Vagina (tissue), 2 donors: ENCODE measurements around the gene AFAP1. TPM values are rescaled to one million over a fixed set of nuclear protein-coding genes. Genes with fewer than 3 reads are reported as not detected.

Experiments used
- DNase-seq, 2 donors: peaks; one replicate each; pipeline ENCODE4 v3.0.0-alpha.2; 2017; ENCODE audit errors: extremely low spot score in 2 of 2
- H3K27ac ChIP-seq: fragments of 200-600 bp; sonication (generic); one replicate; pipeline ENCODE4 v1.5.1; 2019
- H3K27me3 ChIP-seq: fragments of 200-600 bp; sonication (generic); one replicate; pipeline ENCODE4 v1.5.1; 2019
- H3K36me3 ChIP-seq, 2 donors: fragments of 200-600 bp; sonication (generic); one replicate each; pipeline ENCODE4 v1.5.1; 2017 to 2019
- H3K4me1 ChIP-seq: fragments of 200-600 bp; sonication (generic); one replicate; pipeline ENCODE4 v1.5.1; 2019
- H3K4me3 ChIP-seq, 2 donors: fragments of 200-600 bp; sonication (generic); 1 replicate in 1 of 2; 2 replicates in 1 of 2; pipeline ENCODE4 v1.5.1; 2016 to 2019
- H3K9me3 ChIP-seq: fragments of 200-600 bp; sonication (generic); one replicate; pipeline ENCODE4 v1.5.1; 2019
- POLR2A ChIP-seq, 2 donors: fragments of 450-650 bp; IDR thresholded peaks; one replicate each; pipeline ENCODE4 v1.6.1; 2017; ENCODE audit warnings: antibody characterized with exemption in 2 of 2, mild to moderate bottlenecking in 2 of 2, moderate library complexity in 2 of 2
- POLR2AphosphoS5 ChIP-seq, 2 donors: sonication (generic); formaldehyde crosslinking; IDR thresholded peaks; one replicate each; pipeline ENCODE4 v1.9.0; 2017; ENCODE audit warnings: antibody characterized with exemption in 2 of 2, mild to moderate bottlenecking in 2 of 2, low read depth in 1 of 2; ENCODE audit not compliant: insufficient read depth in 1 of 2
- intact Hi-C: fragments of 100-400 bp; cut with DNase I; formaldehyde crosslinking; loops from one replicate; pipeline ENCODE4 v1.15.1; 2023
- total RNA-seq: library from RNA; depleted of rRNA; stranded (reverse); fragments of >200 nt; gene quantifications from one replicate; pipeline ENCODE4 v1.2.3, GENCODE V29; 2016
- TF ChIP-seq, protein P1 (sequence below), 3 experiments: fragments of 450-650 bp in 2 of 3; fragments of 200-600 bp in 1 of 3; sonication (generic) in 1 of 3; IDR thresholded peaks; one replicate each; pipeline ENCODE4 v1.5.1; 2017 to 2019; ENCODE audit warnings: antibody characterized with exemption in 3 of 3, mild to moderate bottlenecking in 2 of 3, moderate library complexity in 2 of 3

The AFAP1 gene
- total RNA-seq, 1 donor from 2014 or later, result 20.4 TPM

DNA sequence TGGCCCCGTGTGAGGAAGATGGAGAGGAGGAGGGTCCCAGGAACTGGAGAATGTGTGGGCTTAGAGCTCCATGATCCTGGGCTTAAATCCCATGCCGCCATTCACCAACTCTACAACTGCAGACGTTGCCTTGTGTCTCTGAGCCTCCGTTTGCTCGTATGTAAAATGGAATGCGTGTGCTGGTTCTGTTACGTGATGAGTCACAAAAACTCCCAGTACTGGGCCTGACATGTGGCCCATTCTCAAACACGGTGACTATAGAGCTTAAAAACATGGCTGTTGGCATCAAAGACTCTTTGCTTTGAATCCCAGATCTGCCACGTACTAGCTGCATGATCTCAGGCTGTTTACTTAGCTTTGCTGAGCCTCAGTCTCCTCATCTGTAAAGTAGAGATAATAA is 13.0 kb upstream of the AFAP1 start:
- DNase-seq, result no peak
- no peak overlapping the region for H3K27ac ChIP-seq
- no peaks in the 10 kb centered on the region for H3K9me3 ChIP-seq
- intact Hi-C loops, result no loop called here
- peaks cover 7% of the 10 kb centered on the region for H3K4me1 ChIP-seq
- no peak overlapping the region for H3K4me3 ChIP-seq
- H3K27me3 ChIP-seq, result no peaks in the 10 kb centered on the region
- TF ChIP-seq, protein P1, sequence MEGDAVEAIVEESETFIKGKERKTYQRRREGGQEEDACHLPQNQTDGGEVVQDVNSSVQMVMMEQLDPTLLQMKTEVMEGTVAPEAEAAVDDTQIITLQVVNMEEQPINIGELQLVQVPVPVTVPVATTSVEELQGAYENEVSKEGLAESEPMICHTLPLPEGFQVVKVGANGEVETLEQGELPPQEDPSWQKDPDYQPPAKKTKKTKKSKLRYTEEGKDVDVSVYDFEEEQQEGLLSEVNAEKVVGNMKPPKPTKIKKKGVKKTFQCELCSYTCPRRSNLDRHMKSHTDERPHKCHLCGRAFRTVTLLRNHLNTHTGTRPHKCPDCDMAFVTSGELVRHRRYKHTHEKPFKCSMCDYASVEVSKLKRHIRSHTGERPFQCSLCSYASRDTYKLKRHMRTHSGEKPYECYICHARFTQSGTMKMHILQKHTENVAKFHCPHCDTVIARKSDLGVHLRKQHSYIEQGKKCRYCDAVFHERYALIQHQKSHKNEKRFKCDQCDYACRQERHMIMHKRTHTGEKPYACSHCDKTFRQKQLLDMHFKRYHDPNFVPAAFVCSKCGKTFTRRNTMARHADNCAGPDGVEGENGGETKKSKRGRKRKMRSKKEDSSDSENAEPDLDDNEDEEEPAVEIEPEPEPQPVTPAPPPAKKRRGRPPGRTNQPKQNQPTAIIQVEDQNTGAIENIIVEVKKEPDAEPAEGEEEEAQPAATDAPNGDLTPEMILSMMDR (IDR thresholded peaks at IDR 0.05), result no peak
- TF ChIP-seq POLR2AphosphoS5 (IDR thresholded peaks at IDR 0.05; ENCODE audit: insufficient read depth in 1 of 2, low read depth in 1 of 2) (no peak), POLR2A (IDR thresholded peaks at IDR 0.05) (no peak)
- H3K36me3 ChIP-seq, result no peaks in the 10 kb centered on the region

DNA sequence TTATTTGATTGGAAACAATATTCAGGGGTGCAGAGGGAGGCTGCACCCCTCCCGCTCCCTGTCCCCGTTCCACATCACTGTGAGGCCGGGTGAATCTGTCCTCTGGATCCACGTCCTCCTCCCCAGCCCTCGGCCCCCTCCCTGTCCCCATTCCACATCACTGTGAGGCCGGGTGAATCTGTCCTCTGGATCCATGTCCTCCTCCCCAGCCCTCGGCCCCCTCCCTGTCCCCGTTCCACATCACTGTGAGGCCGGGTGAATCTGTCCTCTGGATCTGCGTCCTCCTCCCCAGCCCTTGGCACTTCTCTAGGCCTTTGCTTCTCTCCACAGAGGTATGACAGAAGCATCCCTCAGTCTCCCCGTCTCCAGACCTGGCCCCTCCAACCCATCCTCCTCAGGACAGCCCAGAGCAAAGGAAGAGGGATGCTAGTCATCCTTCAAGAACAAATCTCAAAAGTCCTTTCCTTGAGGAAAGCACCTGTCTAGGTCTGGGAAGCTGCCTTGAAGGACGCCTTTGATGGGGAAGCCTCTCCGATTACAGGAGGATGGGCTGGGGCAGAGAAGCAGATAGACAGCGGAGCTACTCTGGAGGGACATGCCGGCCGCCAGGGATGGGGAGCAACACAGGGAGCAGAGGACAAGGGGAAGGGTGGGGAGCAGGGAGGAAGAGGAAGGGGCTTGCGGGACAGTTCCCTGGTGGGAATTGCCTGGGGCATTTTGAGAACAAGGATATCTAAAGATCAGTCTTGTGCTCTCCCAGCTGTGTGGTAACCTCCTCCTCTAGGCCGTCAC is 10.8 kb upstream of the AFAP1 start:
- Histone ChIP-seq H3K4me3 (no peak overlapping the region), H3K36me3 (no peaks in the 10 kb centered on the region), H3K27ac (no peak overlapping the region), H3K4me1 (no peaks in the 10 kb centered on the region), H3K9me3 (no peaks in the 10 kb centered on the region), H3K27me3 (no peaks in the 10 kb centered on the region)
- TF ChIP-seq, protein P1 (IDR thresholded peaks at IDR 0.05), result no peak
- no peak for TF ChIP-seq POLR2AphosphoS5 (IDR thresholded peaks at IDR 0.05; ENCODE audit: insufficient read depth in 1 of 2, low read depth in 1 of 2)
- no peak for TF ChIP-seq POLR2A (IDR thresholded peaks at IDR 0.05)
- intact Hi-C loops, result no loop called here
- no peak for DNase-seq

DNA sequence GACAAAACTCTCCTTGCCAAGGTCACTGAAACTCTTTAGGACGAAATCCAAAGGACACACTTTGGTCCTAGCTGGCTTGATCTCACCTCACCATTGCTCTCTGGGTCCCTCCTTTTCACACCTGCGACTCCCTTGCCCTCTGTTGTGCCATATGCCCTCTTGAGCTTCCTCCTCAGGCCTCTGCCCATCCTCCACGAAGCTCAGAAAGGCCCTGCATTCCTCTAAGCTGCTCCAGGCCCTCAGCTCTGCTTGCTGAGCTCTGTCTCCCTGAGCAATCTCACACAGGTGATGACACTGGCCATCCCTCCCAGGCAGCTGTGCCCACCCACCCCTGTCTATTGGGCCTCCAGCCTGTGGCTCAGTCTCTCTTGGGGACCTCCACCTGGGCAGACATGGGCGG is 10.1 kb upstream of the AFAP1 start:
- H3K9me3 ChIP-seq, result no peaks in the 10 kb centered on the region
- H3K27ac ChIP-seq, result no peak overlapping the region
- intact Hi-C loops, result no loop called here
- no peak for TF ChIP-seq POLR2AphosphoS5 (IDR thresholded peaks at IDR 0.05; ENCODE audit: insufficient read depth in 1 of 2, low read depth in 1 of 2)
- TF ChIP-seq, protein P1 (IDR thresholded peaks at IDR 0.05), result no peak
- no peak for TF ChIP-seq POLR2A (IDR thresholded peaks at IDR 0.05)
- H3K4me1 ChIP-seq, result no peaks in the 10 kb centered on the region
- no peaks in the 10 kb centered on the region for H3K27me3 ChIP-seq
- no peaks in the 10 kb centered on the region for H3K36me3 ChIP-seq
- no peak overlapping the region for H3K4me3 ChIP-seq
- no peak for DNase-seq

DNA sequence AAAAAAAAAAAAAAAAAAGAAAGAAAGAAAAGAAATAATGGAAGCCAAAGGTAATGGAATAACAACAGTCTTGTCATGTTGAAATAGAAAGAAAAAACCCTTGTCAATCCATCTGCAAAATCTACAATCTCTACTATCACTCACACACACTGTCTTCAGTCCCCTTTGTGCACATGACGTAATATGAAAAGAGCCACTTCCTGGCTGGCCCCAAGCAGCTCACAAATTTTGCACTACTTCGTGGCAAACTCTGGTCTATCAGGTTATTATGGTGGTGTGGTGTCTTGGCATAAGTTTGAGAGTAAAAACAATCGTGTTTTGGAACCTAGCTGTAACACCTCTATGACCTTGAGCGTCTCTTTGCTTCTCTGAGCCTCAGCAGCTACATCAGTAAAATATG is 8.3 kb upstream of the AFAP1 start:
- no peaks in the 10 kb centered on the region for H3K27me3 ChIP-seq
- DNase-seq, result no peak
- H3K27ac ChIP-seq, result no peak overlapping the region
- H3K36me3 ChIP-seq, result no peaks in the 10 kb centered on the region
- intact Hi-C loops, result no loop called here
- no peaks in the 10 kb centered on the region for H3K4me1 ChIP-seq
- no peak overlapping the region for H3K4me3 ChIP-seq
- no peaks in the 10 kb centered on the region for H3K9me3 ChIP-seq
- TF ChIP-seq POLR2A (IDR thresholded peaks at IDR 0.05) (no peak), POLR2AphosphoS5 (IDR thresholded peaks at IDR 0.05; ENCODE audit: insufficient read depth in 1 of 2, low read depth in 1 of 2) (no peak)
- TF ChIP-seq, protein P1 (IDR thresholded peaks at IDR 0.05), result no peak

DNA sequence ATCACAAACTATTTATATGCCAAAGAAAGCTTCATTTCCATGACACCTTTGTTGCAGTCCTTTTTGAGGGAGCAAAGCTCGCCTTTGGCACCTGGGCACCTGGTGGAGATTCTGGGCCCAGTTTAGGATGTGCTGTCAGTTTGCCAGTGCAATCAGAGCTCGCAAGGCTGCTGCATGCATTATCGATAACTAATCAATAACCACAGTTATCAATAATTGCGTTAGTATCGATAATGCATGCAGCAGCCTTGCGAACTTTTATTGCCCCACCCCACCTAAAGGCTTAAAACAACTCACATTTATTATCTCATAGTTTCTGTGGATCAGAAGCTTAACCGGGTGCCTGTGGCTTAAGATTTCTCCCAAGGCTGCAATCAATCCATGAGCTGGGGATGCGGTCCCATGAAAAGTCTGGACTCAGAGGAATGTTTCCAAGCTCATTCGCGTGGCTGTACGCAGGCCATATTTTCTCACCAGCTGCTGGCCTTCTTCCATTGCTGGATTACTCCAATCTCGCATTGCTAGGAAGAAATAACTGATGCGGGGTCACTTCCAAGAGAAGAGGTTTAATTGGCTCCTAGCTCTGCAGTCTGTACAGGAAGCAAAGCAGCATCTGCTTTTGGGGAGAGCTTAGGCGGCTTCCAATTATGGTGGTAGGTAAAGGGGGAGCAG is 6.2 kb upstream of the AFAP1 start:
- H3K27ac ChIP-seq, result no peak overlapping the region
- H3K9me3 ChIP-seq, result no peaks in the 10 kb centered on the region
- intact Hi-C loops, result no loop called here
- TF ChIP-seq, protein P1 (IDR thresholded peaks at IDR 0.05), result no peak
- TF ChIP-seq POLR2A (IDR thresholded peaks at IDR 0.05), result no peak
- no peak for TF ChIP-seq POLR2AphosphoS5 (IDR thresholded peaks at IDR 0.05; ENCODE audit: insufficient read depth in 1 of 2, low read depth in 1 of 2)
- H3K27me3 ChIP-seq, result no peaks in the 10 kb centered on the region
- no peaks in the 10 kb centered on the region for H3K4me1 ChIP-seq
- no peaks in the 10 kb centered on the region for H3K36me3 ChIP-seq
- H3K4me3 ChIP-seq, result no peak overlapping the region
- no peak for DNase-seq
